ENCODE data around the gene ZNF189.
"Not testable (repeated sequence)": the region's sequence is repeated elsewhere in the genome, so short reads cannot be mapped to it uniquely, and the experiment has no call there.

ZNF189 gene

GRCh38 chr9:101375546-101375945, 23.1 kb upstream of the ZNF189 start:
- ChIA-PET POLR2A (ENCODE audit: low non-redundant PET) (no interaction called here), CTCF (no interaction called here)
- no peak for DNase-seq (ENCODE audit: low spot score)
- H3K27ac ChIP-seq: no peak overlapping the region
- TF ChIP-seq, protein P1, sequence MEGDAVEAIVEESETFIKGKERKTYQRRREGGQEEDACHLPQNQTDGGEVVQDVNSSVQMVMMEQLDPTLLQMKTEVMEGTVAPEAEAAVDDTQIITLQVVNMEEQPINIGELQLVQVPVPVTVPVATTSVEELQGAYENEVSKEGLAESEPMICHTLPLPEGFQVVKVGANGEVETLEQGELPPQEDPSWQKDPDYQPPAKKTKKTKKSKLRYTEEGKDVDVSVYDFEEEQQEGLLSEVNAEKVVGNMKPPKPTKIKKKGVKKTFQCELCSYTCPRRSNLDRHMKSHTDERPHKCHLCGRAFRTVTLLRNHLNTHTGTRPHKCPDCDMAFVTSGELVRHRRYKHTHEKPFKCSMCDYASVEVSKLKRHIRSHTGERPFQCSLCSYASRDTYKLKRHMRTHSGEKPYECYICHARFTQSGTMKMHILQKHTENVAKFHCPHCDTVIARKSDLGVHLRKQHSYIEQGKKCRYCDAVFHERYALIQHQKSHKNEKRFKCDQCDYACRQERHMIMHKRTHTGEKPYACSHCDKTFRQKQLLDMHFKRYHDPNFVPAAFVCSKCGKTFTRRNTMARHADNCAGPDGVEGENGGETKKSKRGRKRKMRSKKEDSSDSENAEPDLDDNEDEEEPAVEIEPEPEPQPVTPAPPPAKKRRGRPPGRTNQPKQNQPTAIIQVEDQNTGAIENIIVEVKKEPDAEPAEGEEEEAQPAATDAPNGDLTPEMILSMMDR (conservative IDR thresholded peaks at IDR 0.05; ENCODE audit: low read depth): no peak

DNA sequence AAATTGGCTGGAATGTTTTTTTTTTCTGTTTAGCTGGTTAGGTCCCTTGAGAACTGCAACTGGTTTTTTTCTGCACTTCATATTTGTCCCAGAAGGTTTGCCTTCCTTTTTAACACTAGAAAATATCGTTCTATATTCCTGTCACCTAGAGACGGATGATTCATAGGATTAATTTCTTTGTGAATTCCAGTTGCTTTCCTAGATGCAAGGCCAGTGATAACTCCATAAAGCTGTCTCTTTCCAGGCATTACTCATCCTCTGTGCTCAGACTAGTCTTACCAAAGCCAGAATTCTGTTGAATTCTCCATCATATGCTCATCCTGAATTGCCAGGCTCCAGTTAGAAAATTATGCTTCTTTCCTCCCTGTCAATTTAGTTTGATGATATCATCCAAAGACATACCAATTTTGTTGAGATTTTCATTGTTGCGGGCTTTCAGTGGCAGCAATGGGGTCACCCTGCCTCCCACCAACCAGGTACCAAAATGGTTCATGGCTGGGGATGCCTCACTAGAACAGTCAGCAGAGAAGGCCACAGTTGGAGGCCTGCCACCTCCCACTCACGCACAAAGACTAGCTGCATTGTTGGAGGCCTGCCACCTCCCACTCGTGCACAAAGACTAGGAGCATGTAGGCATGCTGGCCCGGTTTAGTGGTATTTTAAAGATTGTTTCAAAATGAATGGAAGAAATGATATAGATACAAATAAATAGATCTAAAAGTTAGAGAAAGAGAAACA, 22.4 kb upstream of the ZNF189 start:
- CTCF ChIA-PET: interaction anchor here (0.6 kb wide), 1 partner anchor 300 kb away, joined by 5 read pairs; no protein-coding TSS in a partner anchor
- POLR2A ChIA-PET (ENCODE audit: low non-redundant PET): no interaction called here
- TF ChIP-seq, protein P1 (conservative IDR thresholded peaks at IDR 0.05; ENCODE audit: low read depth): no peak
- peak overlapping the region; percentile 34; the same call in 1 of the 2 replicates for H3K27ac ChIP-seq
- DNase-seq (ENCODE audit: low spot score): peak; percentile 80

DNA sequence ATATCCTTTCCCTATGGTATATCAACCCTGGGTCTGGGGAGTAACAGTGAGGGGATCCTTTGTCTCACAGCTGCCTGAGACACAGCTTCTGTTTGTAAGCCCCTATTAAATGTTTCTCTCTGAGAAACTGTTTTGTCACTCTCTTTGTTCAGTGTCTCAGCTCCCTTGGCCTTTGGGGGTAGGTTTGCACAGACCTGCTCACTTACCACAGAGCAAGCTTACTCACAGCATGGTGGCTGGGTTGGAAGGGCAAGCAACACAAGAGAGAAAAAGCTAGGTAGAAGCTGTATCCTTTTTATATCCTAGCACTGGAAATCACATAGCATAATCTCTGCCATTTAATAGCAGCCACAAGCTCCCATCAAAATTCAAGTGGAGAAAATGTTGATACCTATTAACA, 18.4 kb upstream of the ZNF189 start:
- no peak overlapping the region for H3K27ac ChIP-seq
- TF ChIP-seq, protein P1 (conservative IDR thresholded peaks at IDR 0.05; ENCODE audit: low read depth): no peak
- no peak for DNase-seq (ENCODE audit: low spot score)
- POLR2A ChIA-PET (ENCODE audit: low non-redundant PET): interaction anchor here (0.6 kb wide), 1 partner anchor 920 kb away, joined by 3 read pairs; no protein-coding TSS in a partner anchor
- CTCF ChIA-PET: interaction anchor here (0.6 kb wide), 1 partner anchor 193 kb away, joined by 3 read pairs; no protein-coding TSS in a partner anchor

DNA sequence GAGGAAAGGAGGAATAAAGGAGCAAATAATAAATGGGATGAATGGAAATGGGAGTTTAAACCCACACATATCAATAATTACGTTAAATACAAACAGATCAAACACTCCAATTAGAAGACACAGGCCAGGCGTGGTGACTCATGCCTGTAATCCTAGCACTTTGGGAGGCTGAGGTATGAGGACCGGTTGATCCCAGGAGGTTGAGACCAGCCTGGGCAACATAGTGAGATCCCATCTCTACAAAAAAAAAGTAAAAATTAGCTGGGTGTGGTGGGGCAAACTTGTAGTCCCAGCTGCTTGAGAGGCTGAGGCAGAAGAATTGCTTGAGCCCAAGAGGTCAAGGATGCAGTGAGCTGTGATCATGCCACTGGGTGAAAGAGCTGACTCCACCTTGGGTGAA, 17.5 kb upstream of the ZNF189 start:
- ChIA-PET POLR2A (ENCODE audit: low non-redundant PET) (interaction anchor here (0.6 kb wide), 1 partner anchor 921 kb away, joined by 3 read pairs; no protein-coding TSS in a partner anchor), CTCF (interaction anchor here (0.6 kb wide), 1 partner anchor 525 kb away, joined by 3 read pairs; no protein-coding TSS in a partner anchor)
- TF ChIP-seq, protein P1 (conservative IDR thresholded peaks at IDR 0.05; ENCODE audit: low read depth): no peak
- DNase-seq (ENCODE audit: low spot score): no peak
- H3K27ac ChIP-seq: no peak overlapping the region

DNA sequence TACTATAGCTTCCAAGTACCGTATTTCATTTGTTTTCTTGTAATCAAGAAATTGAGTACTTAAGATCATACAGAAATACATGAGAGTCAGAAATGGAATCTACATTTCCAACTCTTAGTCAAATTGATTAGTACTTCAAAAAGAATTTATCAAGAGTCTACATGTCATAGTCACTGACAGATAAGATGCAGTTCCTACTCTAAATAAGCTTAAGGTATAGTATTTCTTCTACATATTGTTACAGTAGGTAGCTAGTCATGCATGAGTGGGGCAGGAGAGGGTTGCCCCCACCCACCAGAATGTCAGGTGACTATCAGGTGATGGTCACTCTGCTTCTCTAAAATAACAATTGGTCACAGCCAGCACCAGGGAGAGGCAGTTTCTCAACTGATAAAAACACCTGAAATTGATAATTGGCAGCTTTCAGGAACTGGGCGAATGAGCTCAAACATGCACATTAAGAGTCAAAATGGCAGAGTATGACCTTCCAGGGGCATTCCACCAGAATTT, 16.8 kb upstream of the ZNF189 start:
- ChIA-PET CTCF (no interaction called here), POLR2A (ENCODE audit: low non-redundant PET) (no interaction called here)
- no peak for DNase-seq (ENCODE audit: low spot score)
- H3K27ac ChIP-seq: no peak overlapping the region
- TF ChIP-seq, protein P1 (conservative IDR thresholded peaks at IDR 0.05; ENCODE audit: low read depth): no peak

- no peak overlapping the region for H3K27ac ChIP-seq
- DNase-seq (ENCODE audit: low spot score): no peak
- POLR2A ChIA-PET (ENCODE audit: low non-redundant PET): no interaction called here
- CTCF ChIA-PET: interaction anchor here (0.5 kb wide), 1 partner anchor 8 kb away, joined by 4 read pairs; no protein-coding TSS in a partner anchor
- TF ChIP-seq, protein P1 (conservative IDR thresholded peaks at IDR 0.05; ENCODE audit: low read depth): no peak
Observed at GRCh38 chr9:101383361-101383760, 15.3 kb upstream of the ZNF189 start.

GRCh38 chr9:101384873-101385536, 13.6 kb upstream of the ZNF189 start, which contains the start of gene BAAT:
TSS of gene BAAT (minus strand) at chr9:101385006. CDS start at chr9:101371404, 13,602 bp downstream.
- POLR2A ChIA-PET (ENCODE audit: low non-redundant PET); CTCF ChIA-PET; H3K27ac ChIP-seq; DNase-seq (ENCODE audit: low spot score): not testable (repeated sequence)

Measured in RWPE1 (cell line).